NCI-H2227 treated with DMSO at 0.1 percent for 48 hours (cell line): ENCODE data around the gene FANCE.

Source experiments
- DNase-seq: peaks from one replicate; lab custom pipeline; 2025; lab: John Stamatoyannopoulos, UW

The FANCE gene, protein sequence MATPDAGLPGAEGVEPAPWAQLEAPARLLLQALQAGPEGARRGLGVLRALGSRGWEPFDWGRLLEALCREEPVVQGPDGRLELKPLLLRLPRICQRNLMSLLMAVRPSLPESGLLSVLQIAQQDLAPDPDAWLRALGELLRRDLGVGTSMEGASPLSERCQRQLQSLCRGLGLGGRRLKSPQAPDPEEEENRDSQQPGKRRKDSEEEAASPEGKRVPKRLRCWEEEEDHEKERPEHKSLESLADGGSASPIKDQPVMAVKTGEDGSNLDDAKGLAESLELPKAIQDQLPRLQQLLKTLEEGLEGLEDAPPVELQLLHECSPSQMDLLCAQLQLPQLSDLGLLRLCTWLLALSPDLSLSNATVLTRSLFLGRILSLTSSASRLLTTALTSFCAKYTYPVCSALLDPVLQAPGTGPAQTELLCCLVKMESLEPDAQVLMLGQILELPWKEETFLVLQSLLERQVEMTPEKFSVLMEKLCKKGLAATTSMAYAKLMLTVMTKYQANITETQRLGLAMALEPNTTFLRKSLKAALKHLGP

DNA sequence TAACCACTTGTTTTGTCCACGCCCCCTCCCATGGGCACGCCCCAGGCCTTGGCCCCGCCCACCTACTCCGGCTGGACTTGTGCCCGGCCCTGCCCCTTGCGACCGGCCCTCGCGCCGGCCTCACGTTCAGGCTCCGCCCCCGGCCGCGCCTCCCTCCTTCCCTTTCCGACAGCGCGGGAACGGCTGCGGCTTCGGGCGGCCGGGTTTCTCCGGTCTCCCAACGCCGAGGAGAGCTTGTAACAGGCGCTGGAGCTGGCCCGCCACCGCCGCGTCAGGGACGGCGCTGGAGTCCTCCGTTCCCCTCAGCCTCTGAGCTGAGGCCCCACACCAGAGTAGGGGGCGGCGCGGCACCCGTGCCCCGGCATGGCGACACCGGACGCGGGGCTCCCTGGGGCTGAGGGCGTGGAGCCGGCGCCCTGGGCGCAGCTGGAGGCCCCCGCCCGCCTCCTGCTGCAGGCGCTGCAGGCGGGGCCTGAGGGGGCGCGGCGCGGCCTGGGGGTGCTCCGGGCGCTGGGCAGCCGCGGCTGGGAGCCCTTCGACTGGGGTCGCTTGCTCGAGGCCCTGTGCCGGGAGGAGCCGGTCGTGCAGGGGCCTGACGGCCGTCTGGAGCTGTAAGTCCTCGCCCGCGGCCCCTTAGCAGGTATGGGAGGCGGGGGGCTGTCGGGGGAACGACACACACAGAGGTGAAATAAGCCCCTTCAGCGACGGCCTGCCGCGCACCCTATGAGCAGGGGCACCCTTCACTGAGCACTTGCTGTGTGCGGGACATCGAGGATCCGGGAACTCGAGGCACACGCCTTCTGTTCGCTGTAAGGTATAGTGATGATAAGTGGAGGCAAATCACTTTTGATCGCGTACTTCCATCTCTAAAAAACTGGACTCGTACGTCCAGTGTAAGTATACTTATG is at the start of gene FANCE:
TSS of gene FANCE (plus strand) at position 156 of the 908 bp plus-strand sequence. CDS start at position 364, 208 bp downstream.
- peak; percentile 86 for DNase-seq

DNA sequence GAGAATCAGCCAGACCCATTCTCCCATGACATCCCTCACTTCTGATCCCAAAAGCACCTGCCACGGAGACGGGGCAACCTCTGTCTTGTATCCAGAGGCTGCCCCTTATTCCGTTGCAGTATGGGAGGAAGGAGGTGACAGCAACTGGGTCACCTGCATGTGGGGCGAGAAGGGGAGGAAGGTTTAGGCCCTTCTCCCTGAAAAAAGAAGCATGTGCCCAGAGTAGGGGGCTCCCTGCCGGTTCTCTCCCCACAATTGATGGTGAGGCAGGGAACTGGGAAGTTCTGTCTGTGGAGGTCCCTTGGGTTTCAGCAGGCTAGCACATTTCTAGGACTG is 49.3 kb upstream of the FANCE start:
- no peak for DNase-seq

DNA sequence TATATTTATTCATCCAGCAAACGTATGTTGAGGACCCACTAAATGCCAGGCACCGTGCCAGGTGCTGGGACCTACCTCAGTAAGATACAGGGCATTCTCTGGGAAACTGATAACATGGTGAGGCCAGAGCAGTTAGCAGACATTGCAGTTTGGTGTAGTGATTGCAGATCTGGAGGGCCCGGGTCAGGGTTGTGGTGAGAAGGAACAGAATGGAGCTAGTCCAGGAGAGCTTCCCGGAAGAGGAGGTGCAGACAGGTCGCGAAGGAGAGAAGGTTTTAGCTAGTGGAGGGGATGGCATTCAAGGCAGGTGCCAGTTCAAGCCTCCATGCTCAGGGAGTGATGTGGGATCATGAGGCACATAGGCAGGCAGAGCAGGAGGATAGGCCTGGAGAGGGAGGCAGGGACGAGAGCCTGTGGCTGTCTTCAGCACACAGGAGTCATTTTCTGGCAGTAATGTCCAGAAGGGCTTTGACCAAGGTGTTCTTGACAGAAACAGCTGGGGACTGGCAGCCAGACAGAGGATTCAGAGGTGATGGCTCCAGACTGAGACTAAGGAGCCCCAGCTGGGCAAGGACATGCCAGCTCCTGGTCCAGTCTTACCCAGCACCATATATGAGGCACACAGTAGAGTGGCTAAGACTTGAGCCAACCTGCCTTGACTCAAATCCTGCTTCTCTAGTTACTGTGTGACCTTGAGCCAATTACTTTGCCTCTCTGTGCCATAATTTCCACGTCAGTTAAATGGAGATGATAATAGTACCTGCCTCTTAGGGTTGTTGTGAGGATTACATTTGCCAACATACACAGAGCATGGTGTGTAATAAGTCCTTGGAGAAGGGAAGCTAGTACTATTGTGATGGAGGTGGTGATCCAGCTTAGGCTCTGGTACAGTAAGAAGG is 48.3 kb upstream of the FANCE start:
- DNase-seq = no peak

DNA sequence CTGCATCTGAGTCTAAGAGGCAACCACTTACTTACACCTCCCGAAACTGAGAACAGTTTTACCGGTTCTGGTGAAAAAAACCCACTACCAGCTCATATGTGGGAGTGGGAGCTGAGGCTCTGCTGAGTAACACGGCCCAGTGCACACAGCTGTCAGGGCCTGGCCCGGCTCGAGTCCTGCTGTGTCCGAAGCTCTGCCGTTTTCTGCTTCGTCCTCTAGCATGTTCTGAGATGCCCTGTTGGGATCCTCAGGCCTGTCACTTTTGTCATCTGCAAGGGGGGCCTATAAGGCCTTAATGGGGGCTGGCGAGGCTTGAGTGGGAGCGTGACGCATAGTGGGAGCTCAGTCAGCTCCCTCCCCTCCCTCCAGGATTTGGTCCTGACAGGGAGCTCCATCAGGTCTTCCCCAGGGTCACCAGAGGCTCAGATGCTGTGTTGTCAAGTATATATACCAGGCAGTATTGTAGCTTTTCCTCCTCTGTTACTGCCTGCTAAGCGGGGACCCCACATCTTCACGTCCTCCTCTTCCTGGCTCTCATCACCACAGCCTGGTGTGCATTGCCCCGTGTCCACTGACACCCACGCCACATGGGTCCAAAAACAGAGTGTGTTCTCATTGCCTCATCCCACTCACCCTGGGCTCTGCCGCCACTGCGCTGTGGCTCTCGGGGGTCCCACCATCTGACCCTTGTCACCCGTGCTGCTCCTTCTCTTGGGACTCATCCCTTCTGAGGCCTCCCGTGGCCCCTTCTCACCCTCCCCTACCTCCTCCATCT is 45.2 kb upstream of the FANCE start:
- DNase-seq = no peak

DNA sequence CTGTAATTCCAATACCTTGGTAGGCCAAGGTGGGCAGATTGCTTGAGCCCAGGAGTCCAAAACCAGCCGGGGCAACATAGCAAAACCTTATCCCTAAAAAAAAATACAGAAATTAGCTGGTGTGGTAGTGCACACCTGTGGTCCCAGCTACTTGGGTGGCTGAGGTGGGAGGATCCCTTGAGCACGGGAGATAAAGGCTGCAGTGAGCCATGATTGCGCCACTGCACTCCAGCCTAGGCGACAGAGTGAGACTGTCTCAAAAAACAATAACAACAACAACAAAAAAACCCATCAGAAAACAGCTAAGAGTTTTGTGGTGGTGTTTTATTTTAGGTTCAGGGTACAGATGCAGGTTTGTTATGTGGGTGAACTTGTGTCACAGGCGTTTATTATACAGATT is 42.9 kb upstream of the FANCE start:
- DNase-seq = no peak

DNA sequence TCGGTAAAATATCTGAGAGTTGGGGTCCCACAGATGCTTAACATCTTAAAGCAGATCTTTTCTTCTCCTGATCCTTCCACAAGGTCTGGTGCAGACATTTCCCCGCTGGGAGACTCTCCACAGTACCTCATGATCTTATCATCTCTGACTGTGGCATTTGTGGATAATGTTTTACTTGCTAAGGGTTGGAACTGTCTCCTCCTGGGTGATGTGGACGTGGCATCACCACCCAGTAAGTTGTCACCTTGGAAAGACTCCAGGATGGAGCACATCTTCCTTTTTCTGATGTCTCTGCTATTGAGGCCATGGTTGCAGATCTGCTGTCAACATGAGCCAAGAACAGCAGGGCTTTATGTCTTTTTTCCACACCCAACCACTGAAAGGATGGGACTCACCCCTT is 42.0 kb upstream of the FANCE start:
- DNase-seq = no peak

DNA sequence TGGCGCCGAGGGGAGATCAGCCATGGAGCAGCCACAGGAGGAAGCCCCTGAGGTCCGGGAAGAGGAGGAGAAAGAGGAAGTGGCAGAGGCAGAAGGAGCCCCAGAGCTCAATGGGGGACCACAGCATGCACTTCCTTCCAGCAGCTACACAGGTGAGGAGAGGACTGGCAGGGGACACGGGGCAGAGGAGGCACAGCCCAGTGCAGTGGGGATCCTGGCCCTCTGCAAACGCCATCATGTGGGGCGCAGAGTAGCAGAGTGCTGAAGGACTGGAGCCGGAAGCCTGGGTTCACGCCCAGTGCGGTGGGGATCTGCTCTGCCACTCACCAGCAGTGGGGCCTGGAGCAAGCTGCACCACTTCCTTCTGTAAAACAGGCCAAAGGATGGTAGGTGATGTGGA is 41.1 kb upstream of the FANCE start:
- DNase-seq = no peak

DNA sequence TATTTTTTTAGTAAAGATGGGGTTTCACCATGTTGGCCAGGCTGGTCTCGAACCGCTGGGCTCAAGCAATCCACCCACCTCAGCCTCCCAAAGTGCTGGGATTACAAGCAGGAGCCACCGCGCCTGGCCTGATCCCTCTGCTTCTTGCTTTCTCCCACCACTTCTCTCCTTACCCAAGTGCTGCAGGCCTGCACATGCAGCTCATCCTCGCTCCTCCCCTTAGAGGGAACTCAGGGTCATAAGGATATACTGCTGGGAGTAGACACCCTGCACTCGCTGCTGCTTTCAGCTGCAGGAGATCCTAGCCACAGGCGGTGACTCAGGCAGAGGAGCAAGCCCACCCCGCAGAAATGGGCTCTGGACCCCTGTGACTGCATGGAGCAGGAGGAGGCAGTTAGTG is 40.0 kb upstream of the FANCE start:
- no peak for DNase-seq

DNA sequence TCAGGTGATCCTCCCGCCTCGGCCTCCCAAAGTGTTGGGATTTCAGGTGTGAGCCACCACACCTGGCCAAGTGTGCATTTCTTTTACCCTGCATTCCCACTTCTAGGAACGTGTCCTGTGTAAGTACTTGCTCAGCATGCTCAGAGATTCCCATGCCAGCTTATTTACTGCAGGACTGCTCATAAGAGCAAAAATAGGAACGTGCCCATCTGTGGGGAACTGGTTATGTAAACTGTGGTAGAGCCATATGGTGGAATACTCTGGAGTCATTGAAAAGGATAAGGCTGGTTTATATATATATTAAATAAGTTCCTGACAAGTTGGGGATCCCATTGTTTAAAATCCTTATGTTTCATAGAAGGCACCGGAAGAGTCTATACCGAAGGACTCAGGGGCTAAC is 38.2 kb upstream of the FANCE start:
- DNase-seq = no peak

DNA sequence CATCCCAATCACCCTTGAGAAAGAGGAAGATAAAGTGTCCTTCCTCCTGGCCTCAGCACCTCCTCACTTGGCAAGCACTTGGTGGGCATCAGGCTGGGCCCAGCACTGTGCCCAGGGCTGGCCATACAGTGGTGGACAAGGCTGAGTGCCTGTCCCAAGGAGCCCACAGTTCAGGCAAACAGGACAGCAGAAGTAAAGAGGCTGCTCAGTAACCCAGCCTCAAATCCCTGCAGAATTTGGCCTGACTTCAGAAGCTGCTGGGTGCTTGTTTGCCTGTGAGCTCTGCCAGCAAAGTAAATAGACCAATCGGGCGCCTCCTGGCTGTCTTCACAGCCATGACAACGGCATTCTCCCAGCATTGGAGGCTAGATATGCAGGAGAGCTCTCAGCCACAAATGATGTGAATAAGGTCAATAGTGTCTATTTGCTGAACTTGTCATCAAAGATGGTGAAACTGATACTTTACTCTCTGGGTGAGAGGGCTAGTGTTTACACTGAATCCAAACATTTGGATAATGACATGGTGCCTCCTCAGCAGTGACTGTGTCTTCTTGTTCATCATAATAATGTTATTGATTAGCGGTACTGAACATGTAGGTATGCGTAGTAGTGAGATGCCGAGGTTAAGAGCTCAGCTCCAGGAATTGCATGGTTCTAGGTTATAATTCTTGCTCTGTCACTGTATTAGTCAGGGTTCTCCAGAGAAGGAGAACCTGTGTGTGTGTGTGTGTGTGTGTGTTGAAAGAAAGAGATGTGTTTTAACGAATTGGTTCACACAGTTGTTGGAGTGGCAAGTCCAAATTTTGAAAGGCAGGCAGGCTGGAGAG is 36.9 kb upstream of the FANCE start:
- DNase-seq = peak; percentile 79

DNA sequence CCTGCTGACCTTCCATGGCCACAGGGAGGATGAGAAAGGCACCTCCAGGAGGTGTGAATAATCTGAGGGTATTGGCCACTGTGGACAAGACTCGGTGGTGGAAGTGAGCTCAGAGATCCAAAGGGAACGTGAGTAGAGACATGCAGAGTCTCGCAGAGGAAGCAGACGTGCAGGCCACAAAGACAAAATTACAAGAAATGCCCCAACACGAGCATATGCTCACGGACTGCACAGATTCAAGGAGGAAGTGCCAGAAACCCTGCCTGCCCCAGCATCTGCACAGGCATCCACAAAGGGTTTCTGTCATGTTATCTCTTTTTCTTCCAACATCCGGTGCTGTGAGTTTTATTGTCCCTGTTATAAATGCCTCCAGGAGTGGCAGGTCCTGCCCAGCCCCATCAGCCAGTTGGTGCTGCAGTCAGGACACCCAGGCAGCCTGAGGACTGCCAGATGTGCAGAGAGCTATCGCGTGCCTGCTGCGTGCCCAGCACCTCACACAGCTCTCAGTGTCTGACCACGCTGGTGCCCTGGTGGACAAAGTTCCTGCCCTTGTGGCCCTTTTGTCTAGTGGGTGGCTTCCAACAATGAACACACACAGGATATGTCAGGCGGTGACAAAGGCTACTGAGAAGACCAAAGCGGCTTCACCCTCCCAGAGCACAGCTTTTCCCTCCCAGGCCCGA is 34.0 kb upstream of the FANCE start:
- DNase-seq = no peak

DNA sequence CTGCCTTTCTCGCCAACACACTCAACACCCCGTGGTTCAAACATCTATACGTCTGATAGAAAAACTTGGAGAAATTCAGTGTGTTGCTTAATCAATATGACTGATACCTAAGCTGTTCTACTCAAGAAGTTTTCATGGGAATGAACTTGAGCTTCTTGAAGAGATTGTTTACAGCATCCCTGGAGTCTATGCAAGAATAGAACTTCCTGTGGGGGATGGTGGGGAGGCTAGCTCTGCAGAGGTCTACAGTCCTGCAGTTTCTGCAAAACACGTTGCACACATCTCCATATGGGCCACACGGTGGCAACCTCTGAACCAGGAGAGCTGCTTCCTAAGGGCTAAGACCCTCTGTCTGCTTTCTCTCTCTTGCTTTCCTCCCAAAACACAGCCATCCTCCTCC is 32.7 kb upstream of the FANCE start:
- DNase-seq = no peak

DNA sequence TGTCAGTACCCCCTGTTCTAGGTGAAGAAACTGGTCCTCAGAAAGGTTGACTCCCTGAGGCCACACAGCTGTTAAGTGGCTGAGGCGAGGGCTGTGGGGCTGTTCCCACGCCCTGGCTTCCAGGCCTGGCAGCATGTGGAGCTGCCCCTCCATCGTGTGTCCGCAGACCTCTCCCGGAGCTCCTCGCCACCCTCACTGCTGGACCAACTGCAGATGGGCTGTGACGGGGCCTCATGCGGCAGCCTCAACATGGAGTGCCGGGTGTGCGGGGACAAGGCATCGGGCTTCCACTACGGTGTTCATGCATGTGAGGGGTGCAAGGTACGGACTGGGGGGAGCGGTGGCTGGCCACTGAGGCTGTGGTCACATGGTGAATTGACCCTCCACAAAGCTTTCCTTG is 32.2 kb upstream of the FANCE start:
- no peak for DNase-seq

DNA sequence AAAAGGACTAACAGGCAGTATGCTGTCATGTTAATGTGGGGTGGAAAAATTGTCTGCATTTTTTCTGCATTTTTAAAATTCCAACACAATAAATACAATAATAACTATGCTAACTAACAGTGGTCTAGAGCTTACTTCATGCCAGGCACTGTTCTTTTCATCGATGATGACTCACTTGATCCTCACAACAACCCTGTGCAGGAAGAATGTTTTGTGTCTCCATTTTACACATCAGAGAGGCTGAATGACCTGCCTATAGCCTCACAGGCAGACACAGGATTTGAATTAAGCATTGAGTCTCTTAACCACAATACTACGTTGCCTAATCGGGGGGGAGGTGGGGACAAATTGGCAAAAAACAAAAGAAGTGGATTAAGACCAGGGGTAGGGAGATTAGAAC is 26.9 kb upstream of the FANCE start:
- no peak for DNase-seq

DNA sequence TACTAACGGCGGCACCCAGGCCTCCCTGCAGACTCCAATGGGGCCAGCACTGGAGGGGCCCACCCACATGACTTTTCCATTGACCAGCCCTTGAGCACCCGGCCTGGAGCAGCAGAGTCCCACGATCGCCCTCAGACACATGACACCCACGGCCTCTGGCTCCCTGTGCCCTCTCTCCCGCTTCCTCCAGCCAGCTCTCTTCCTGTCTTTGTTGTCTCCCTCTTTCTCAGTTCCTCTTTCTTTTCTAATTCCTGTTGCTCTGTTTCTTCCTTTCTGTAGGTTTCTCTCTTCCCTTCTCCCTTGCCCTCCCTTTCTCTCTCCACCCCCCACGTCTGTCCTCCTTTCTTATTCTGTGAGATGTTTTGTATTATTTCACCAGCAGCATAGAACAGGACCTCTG is 26.1 kb upstream of the FANCE start:
- no peak for DNase-seq

DNA sequence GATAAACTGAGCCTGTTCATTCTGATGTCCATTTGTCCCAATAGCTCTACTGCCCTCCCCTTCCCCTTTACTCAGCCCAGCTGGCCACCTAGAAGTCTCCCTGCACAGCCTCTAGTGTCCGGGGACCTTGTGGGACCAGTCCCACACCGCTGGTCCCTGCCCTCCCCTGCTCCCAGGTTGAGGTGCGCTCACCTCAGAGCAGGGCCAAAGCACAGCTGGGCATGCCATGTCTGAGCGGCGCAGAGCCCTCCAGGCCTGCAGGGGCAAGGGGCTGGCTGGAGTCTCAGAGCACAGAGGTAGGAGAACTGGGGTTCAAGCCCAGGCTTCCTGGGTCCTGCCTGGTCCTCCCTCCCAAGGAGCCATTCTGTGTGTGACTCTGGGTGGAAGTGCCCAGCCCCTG is 24.7 kb upstream of the FANCE start:
- no peak for DNase-seq

DNA sequence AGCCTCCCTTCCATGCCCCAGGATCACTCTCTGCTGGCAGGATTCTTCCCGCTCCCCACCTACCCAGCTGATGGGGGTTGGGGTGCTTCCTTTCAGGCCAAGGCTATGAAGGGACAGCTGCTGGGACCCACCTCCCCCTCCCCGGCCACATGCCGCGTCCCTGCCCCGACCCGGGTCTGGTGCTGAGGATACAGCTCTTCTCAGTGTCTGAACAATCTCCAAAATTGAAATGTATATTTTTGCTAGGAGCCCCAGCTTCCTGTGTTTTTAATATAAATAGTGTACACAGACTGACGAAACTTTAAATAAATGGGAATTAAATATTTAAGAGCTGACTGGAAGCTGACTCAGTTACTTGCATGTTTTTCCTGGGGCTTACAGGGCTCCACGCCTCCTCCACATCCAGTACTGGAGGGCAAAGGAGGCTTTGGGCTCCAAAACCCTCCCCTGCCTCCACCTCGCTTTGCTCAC is 24.3 kb upstream of the FANCE start:
- DNase-seq = no peak

DNA sequence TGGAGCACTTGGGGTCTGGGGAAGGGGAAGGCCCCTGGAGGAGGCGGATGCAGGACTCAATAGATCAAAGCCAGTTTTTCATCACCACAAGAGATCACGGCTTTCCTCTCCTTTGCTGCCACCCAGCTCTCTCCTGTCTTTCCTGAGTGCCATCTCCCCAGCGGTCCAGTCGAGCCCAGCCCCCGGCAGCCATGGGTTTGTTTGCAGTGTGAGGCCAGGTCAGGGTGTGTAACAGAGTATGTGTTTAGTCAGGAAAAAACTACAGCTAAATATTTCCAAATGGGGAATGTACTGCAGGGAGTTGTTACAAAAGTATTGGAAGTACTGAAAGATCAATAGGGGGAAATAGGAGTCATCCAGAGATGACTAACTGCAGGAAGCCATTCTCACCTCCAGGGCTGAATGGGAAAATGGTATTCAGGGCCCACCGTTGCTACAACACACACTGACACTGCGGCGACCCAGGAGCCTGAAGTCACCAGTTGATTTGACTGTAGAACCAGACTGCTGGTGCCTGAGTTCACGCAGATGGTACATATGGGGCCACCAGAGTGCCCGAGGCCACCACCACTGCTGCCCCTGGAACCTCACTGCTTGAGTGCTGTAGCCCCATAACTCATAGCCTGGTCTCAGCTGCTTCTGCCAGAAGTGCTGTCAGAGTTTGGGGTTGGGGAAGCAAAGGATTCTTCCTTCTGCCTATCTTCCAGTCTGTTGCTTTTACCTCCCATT is 23.6 kb upstream of the FANCE start:
- DNase-seq = no peak

DNA sequence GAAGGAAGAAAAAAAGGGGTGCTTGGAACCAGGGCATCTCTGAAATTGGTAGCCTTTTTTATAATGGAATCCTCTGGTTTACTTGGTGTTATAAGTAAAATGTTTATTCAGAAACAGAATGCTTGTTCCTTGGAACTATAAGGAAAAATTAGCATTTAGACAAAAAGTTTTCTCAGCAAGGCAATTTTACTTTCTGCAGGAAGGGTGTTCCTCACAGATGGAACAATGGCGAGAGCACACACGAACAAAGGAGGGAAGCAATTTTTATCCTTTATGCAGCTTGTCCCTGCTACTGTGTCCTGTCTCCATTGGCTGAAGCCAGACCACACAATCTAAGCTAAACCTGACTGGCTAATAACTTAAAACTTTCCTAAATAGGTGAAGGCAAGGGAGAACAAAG is 22.7 kb upstream of the FANCE start:
- no peak for DNase-seq
